Measurements from ENCODE around the gene SYTL1.

SYTL1 gene

DNA sequence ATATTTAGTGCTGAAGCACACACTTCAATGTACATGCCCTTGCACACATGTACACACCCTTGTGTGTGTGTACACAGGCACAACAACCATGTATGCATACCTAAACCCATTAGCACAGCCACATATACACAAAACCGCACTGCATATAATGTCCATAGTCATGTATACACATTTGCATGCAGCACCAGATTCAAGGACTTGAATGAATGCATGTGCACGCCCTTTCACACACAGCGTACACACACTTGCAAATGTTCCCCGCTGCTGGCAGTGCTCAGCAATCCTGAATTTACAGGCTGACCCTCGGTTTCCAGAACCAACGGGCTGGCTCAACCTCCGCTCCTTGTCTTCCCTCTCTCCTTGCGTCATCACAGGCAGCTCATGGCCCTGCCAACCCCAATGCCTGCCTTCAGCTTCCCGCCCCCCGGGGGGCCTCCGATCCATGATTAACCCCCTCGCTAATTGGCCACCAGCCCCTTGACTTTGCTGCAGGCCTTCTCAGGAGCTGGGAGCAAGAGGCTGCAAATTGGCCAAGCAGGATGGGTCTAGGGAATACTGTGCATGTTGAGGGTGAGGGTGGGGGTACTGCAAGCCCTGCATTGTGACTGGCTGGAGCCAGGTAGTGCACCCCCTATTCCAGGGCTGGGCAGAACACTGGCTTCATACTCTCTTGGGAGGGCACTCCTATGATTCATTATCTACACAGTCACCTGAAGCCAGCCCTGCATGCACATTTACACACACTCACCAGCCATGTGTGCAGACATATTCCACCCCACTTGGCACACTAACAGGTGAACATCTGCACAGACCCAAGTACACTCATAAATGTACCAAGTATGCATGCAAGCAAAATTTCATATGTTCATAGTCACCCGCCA is 58.5 kb downstream of the SYTL1 start:
- no peak overlapping the region for H3K4me3 ChIP-seq (ENCODE audit: low read length)
- TF ChIP-seq ZNF274 (IDR thresholded peaks at IDR 0.05; ENCODE audit: low read depth, low read length): no peak

DNA sequence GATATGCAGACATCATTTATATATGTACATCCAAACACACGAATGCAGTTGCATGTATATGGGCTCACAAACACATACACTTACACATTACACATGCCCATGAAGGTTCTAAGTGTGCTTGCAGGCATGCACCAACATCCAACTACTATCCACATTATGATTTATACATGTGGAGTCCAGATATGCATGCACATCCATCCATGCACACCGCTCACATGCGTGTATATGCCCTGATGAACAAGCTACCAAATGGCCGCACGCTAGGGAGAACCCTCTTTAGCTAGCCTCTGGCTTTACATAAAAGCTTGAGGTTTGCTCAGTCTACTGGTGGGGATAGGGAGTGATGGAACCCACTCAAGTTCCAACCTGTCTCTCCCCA is 59.1 kb downstream of the SYTL1 start:
- TF ChIP-seq ZNF274 (IDR thresholded peaks at IDR 0.05; ENCODE audit: low read depth, low read length): no peak
- no peak overlapping the region for H3K4me3 ChIP-seq (ENCODE audit: low read length)

DNA sequence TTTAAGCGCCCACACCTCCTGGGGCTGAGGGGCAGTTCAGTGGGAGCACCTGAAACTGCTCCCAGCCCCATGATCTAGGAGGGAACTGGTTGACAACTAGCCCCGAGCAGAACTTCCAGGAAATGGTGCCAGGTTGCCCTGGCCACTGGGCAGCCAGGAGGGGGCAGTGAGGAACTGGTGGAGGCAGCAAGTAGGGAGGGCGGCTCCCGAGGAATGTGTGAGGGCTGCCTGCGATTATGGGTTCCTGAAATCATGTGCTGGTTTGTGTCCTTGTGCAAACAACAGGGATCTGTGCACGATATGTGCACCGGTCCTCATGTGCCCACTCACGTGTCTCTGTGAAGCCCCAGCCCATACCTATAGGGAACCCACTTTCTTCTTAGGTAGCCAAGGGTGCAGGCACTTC is 60.5 kb downstream of the SYTL1 start:
- no peak overlapping the region for H3K4me3 ChIP-seq (ENCODE audit: low read length)
- no peak for TF ChIP-seq ZNF274 (IDR thresholded peaks at IDR 0.05; ENCODE audit: low read depth, low read length)

DNA sequence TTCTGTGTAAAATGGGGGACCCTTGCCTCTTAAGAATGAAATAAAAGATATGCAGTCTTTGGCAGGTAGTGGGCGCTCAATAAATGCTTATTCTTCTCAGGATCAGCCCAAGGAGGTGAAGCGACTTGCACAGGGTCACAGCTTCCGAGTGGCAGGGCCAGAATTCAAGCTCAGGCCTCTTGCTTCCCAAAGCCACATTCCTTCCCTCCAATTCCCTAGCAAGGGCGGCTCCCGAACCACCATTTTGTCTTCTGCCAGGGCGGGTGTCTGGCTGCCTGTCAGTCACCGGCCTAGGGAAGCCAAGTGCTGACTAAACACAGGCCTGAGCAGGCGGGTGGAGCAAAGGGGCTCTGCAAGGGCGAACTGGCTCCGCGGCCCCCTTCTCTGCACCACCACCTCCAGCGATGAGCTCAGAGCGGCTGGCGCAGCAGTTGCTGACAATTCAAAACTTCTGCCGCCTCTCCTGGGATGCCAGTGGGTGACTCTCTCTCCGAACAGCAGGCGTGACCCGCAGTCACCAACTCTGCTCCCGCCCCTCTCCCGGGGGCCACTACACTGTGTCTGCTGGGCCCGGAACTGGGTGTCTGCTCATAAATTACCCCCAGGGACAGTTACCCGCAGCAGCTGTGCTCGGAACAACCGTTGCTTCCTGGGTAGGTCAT is 61.4 kb downstream of the SYTL1 start:
- no peak for TF ChIP-seq ZNF274 (IDR thresholded peaks at IDR 0.05; ENCODE audit: low read depth, low read length)
- H3K4me3 ChIP-seq (ENCODE audit: low read length): no peak overlapping the region; the same call in 1 of the 2 replicates

All from GM08714 (cell line).